Gastroesophageal sphincter (tissue), 4 donors: Measurements from ENCODE around the gene MCRIP2. TPM values are rescaled to one million over a fixed set of nuclear protein-coding genes. Genes with fewer than 3 reads are reported as not detected.

Experiments used
- ATAC-seq: fragments of 150-250 bp; one replicate; pipeline ENCODE4 v1.9.1; 2016; ENCODE audit warnings: mild to moderate bottlenecking, moderate library complexity
- H3K27ac ChIP-seq, 4 donors: fragments of 200-600 bp; sonication (generic) in 3 of 4; 1 replicate in 3 of 4; 2 replicates in 1 of 4; pipeline ENCODE4 v1.5.1; 2016 to 2019
- H3K27me3 ChIP-seq: fragments of 200-600 bp; sonication (generic); one replicate; pipeline ENCODE4 v1.5.1; 2019
- H3K36me3 ChIP-seq, 2 donors: fragments of 200-600 bp; sonication (generic); one replicate each; pipeline ENCODE4 v1.5.1; 2019; ENCODE audit warnings: control low read depth in 1 of 2
- H3K4me1 ChIP-seq, 3 donors: fragments of 200-600 bp; sonication (generic); 1 replicate in 2 of 3; 2 replicates in 1 of 3; pipeline ENCODE4 v1.5.1; 2016 to 2019; ENCODE audit warnings: control low read depth in 2 of 3
- H3K4me3 ChIP-seq, 2 donors: fragments of 200-600 bp; sonication (generic); one replicate each; pipeline ENCODE4 v1.5.1; 2019; ENCODE audit warnings: mild to moderate bottlenecking in 1 of 2, moderate library complexity in 1 of 2
- H3K9me3 ChIP-seq, 3 donors: fragments of 200-600 bp; sonication (generic); one replicate each; pipeline ENCODE4 v1.5.1; 2017 to 2019; ENCODE audit warnings: control low read depth in 2 of 3
- EP300 ChIP-seq: sonication (generic); formaldehyde crosslinking; IDR thresholded peaks from one replicate; pipeline ENCODE4 v1.6.1; 2017; ENCODE audit warnings: antibody characterized with exemption, mild to moderate bottlenecking
- POLR2A ChIP-seq, 2 donors: fragments of 450-650 bp; IDR thresholded peaks; one replicate each; pipeline ENCODE4 v1.6.1; 2017; ENCODE audit warnings: antibody characterized with exemption in 2 of 2, mild to moderate bottlenecking in 2 of 2, moderate library complexity in 1 of 2
- POLR2AphosphoS5 ChIP-seq: sonication (generic); formaldehyde crosslinking; IDR thresholded peaks from one replicate; pipeline ENCODE4 v1.6.1; 2017; ENCODE audit warnings: antibody characterized with exemption
- WGBS, 2 donors: methylation state at CpG; one replicate each; pipeline ENCODE4 v1.1.5; 2018; ENCODE audit warnings: low coverage in 1 of 2; 5-methylcytosine and 5-hydroxymethylcytosine counted together
- total RNA-seq, 4 donors: library from RNA; depleted of rRNA; stranded (reverse); fragments of >200 nt; gene quantifications; one replicate each; pipeline ENCODE4 v1.1.0, GENCODE V29; 2016
- TF ChIP-seq, protein P1 (sequence below), 4 experiments: fragments of 200-600 bp in 2 of 4; fragments of 450-650 bp in 2 of 4; sonication (generic) in 1 of 4; IDR thresholded peaks; one replicate each; pipeline ENCODE4 v1.5.1; 2017 to 2019; ENCODE audit warnings: antibody characterized with exemption in 4 of 4, mild to moderate bottlenecking in 2 of 4, moderate library complexity in 2 of 4

The MCRIP2 gene, protein sequence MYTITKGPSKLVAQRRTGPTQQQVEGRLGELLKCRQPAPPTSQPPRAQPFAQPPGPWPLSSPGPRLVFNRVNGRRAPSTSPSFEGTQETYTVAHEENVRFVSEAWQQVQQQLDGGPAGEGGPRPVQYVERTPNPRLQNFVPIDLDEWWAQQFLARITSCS
- total RNA-seq, result 10 to 100 TPM; 25.4 to 70.0 (median 51.9) TPM

DNA sequence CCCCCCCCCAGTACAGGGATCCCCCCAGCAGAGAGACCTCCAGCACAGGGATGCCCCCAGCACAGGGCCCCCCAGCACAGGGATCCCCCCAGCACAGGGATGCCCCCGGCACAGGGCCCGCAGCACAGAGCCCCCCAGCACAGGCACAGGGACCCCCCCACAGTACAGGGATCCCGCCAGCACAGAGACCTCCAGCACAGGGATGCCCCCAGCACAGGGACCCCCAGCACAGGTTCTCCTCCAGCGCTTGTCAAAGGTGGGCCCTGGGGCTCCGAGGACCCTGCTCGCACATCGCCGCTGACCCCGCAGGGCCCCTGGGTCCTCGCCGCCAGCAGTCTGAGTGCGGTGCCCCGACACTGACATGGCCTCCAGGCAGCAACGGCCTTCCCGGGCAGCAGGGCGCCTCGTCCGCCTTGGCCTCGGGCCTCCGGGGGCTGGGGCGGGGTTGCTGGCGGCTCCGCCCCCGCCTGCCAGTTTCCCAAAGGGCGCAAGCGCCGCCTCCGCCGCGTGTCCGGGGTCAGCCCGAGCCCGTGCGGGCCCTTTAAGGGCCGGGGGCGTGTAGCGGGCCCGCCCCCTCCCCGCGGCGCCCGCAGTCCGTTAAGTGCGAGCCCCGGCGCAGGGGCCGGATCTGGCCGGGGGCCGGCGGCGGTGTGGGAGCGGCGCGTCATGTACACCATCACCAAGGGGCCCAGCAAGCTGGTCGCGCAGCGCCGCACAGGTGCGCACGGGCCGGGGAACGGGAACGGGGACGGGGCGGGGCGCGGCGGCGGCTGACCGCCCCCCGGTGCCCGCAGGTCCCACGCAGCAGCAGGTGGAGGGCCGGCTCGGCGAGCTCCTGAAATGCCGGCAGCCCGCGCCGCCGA is at the start of gene MCRIP2:
MCRIP2 (plus strand) TSS at position 503 of the 863 bp plus-strand sequence; CDS start at position 667, 164 bp downstream.
- H3K27ac ChIP-seq, result peak within 1 kb of the TSS; percentile 86 to 95 (median 91)
- WGBS, 2 donors, result no CpG with 5 or more reads among the region's 81 CpGs
- no peaks in the 10 kb centered on the region for H3K27me3 ChIP-seq
- H3K4me3 ChIP-seq, result peak within 1 kb of the TSS; percentile 67 to 95
- no peaks in the 10 kb centered on the region for H3K9me3 ChIP-seq
- H3K4me1 ChIP-seq, result peaks cover 0 to 78% (median 27%) of the 10 kb centered on the region in 3 donors
- peak; percentile 66 to 71 for TF ChIP-seq POLR2A (IDR thresholded peaks at IDR 0.05)
- TF ChIP-seq POLR2AphosphoS5, result peak; percentile 70
- no peak for TF ChIP-seq EP300
- TF ChIP-seq, protein P1, sequence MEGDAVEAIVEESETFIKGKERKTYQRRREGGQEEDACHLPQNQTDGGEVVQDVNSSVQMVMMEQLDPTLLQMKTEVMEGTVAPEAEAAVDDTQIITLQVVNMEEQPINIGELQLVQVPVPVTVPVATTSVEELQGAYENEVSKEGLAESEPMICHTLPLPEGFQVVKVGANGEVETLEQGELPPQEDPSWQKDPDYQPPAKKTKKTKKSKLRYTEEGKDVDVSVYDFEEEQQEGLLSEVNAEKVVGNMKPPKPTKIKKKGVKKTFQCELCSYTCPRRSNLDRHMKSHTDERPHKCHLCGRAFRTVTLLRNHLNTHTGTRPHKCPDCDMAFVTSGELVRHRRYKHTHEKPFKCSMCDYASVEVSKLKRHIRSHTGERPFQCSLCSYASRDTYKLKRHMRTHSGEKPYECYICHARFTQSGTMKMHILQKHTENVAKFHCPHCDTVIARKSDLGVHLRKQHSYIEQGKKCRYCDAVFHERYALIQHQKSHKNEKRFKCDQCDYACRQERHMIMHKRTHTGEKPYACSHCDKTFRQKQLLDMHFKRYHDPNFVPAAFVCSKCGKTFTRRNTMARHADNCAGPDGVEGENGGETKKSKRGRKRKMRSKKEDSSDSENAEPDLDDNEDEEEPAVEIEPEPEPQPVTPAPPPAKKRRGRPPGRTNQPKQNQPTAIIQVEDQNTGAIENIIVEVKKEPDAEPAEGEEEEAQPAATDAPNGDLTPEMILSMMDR (IDR thresholded peaks at IDR 0.05), result peak in 1 of 4 experiments; percentile 12
- H3K36me3 ChIP-seq, result peaks cover 0 to under 1% of the 10 kb centered on the region in 2 donors
- peak; percentile 74 for ATAC-seq

DNA sequence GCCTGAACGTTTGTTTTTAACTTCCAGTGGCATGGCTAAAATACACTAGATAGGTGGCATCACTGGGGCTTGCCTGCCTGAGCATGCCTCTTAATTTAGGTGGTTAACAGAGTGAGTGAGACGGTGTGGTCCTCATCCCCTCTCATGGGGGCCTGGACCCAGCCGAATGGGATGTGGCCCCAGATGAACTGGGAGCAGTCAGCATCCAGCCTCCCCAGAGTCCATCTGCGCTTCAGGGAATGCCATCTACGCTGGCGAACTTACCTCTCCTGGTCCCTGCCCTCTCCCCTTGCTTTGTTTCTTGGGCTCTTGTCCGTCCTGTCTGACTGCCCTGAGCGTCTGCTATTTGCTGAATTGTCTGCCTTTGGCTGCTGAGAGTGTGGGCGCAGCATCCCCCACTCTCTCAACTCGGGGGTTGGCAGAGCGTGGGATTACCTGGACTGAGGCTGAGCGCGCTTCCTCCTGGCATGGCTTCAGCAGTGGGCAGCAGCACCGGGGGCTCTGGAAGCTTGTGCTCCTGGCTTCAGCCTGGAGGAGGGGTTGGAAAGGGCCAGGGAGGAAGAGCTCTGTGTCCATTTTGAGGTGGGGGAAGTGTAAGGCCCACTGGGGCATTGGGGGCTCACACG is 49.6 kb upstream of the MCRIP2 start:
- peaks cover 0 to 55% (median 18%) of the 10 kb centered on the region in 3 donors for H3K4me1 ChIP-seq
- peaks cover 0 to 29% of the 10 kb centered on the region in 2 donors for H3K36me3 ChIP-seq
- WGBS, 2 donors, result 94 to 100% methylated on average over 1 to 10 of the region's 15 CpGs
- no peak overlapping the region for H3K4me3 ChIP-seq
- no peaks in the 10 kb centered on the region for H3K9me3 ChIP-seq
- no peaks in the 10 kb centered on the region for H3K27me3 ChIP-seq
- no peak for TF ChIP-seq EP300
- no peak for TF ChIP-seq POLR2A (IDR thresholded peaks at IDR 0.05)
- TF ChIP-seq, protein P1 (IDR thresholded peaks at IDR 0.05), result no peak
- TF ChIP-seq POLR2AphosphoS5, result no peak
- H3K27ac ChIP-seq, result peak overlapping the region in 1 of 4 donors; percentile 33
- ATAC-seq, result no peak

- no peak for ATAC-seq
- no peaks in the 10 kb centered on the region for H3K27me3 ChIP-seq
- WGBS, 2 donors, result 57% methylated on average over 12 of the region's 24 CpGs; no CpG with 5 or more reads in 1 of the 2 donors
- H3K9me3 ChIP-seq, result no peaks in the 10 kb centered on the region
- peaks cover 0 to 48% (median 13%) of the 10 kb centered on the region in 3 donors for H3K4me1 ChIP-seq
- H3K27ac ChIP-seq, result peak overlapping the region in 1 of 4 donors; percentile 33
- H3K4me3 ChIP-seq, result no peak overlapping the region
- peaks cover 0 to 31% of the 10 kb centered on the region in 2 donors for H3K36me3 ChIP-seq
- TF ChIP-seq POLR2AphosphoS5, result no peak
These were observed 48.9 kb upstream of the MCRIP2 start for GRCh38 chr16:592518-593306.

- peaks cover 0 to 41% (median 6%) of the 10 kb centered on the region in 3 donors for H3K4me1 ChIP-seq
- H3K36me3 ChIP-seq, result peaks cover 0 to 31% of the 10 kb centered on the region in 2 donors
- no peak for ATAC-seq
- TF ChIP-seq POLR2A (IDR thresholded peaks at IDR 0.05) (no peak), EP300 (no peak), POLR2AphosphoS5 (no peak)
- TF ChIP-seq, protein P1 (IDR thresholded peaks at IDR 0.05), result no peak
- WGBS, 2 donors, result 85 to 89% methylated on average over 5 of the region's 9 CpGs
- no peak overlapping the region for H3K4me3 ChIP-seq
- H3K27ac ChIP-seq, result no peak overlapping the region
- H3K9me3 ChIP-seq, result no peaks in the 10 kb centered on the region
- H3K27me3 ChIP-seq, result no peaks in the 10 kb centered on the region
These were observed 48.2 kb upstream of the MCRIP2 start for GRCh38 chr16:593406-593805.
